Measurements from ENCODE around the gene NEK4. TPM values are rescaled to one million over a fixed set of nuclear protein-coding genes. Genes with fewer than 3 reads are reported as not detected.
A peak's percentile ranks its signal among the peaks of the same experiment; 100 is the strongest.

Gene NEK4
- total and polyA plus RNA-seq, 4 donors = 5.8 to 39.9 (median 19.1) TPM

DNA sequence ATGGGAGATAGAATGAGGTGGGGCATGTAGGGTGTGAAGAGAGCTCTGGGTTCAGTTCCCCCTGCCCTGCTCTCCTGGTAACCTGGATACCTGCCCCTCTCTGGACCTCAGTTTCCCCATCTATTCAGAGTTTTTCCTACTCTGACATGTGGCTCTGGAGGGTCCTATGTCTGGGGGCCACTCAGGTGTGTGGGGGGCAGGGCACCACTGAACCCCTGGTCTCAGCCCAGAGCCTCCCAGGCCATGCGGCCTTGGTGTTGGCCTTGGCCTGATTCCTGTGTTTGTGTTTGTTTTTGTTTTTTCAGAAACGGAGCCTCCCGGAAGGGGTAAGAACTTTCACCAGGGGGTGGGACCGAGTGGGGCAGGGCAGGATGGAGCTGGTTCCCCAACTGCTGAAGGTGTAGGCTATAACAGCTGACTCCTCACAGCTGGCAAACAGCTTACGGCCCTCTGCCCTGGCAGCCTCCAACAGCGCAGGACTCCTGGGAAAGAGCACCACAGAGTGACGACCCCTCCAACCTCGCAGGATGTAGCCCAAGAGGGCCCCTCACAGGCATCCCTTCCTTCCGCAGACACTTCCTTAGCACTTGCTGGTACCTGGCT is 24.7 kb upstream of the NEK4 start:
- H3K9ac ChIP-seq (ENCODE audit: insufficient read depth in 1 of 2, low read length in 2 of 2) = no peak overlapping the region
- no peak for ATAC-seq (ENCODE audit: insufficient read depth, low FRiP score)
- no peaks in the 10 kb centered on the region for H3K36me3 ChIP-seq (ENCODE audit: control insufficient read depth in 4 of 4, insufficient read depth in 4 of 4, low read length in 4 of 4)
- WGBS, 2 donors = 59 to 68% methylated on average over 9 of the region's 9 CpGs
- H3K4me1 ChIP-seq (ENCODE audit: control insufficient read depth in 5 of 5, insufficient read depth in 5 of 5, low read length in 5 of 5) = no peaks in the 10 kb centered on the region
- H3K9me3 ChIP-seq (ENCODE audit: control insufficient read depth in 4 of 4, insufficient read depth in 3 of 4, low read length in 3 of 4) = no peaks in the 10 kb centered on the region
- no peak overlapping the region for H3K27ac ChIP-seq (ENCODE audit: low read depth in 1 of 2, low read length in 1 of 2)
- no peaks in the 10 kb centered on the region for H3K27me3 ChIP-seq (ENCODE audit: control insufficient read depth in 3 of 3, insufficient read depth in 3 of 3, low read length in 2 of 3)
- DNase-seq = no peak
- TF ChIP-seq, protein P1, sequence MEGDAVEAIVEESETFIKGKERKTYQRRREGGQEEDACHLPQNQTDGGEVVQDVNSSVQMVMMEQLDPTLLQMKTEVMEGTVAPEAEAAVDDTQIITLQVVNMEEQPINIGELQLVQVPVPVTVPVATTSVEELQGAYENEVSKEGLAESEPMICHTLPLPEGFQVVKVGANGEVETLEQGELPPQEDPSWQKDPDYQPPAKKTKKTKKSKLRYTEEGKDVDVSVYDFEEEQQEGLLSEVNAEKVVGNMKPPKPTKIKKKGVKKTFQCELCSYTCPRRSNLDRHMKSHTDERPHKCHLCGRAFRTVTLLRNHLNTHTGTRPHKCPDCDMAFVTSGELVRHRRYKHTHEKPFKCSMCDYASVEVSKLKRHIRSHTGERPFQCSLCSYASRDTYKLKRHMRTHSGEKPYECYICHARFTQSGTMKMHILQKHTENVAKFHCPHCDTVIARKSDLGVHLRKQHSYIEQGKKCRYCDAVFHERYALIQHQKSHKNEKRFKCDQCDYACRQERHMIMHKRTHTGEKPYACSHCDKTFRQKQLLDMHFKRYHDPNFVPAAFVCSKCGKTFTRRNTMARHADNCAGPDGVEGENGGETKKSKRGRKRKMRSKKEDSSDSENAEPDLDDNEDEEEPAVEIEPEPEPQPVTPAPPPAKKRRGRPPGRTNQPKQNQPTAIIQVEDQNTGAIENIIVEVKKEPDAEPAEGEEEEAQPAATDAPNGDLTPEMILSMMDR (IDR thresholded peaks at IDR 0.05; ENCODE audit: control extremely low read depth, extremely low read depth) = no peak
- H3K4me3 ChIP-seq = no peak overlapping the region

DNA sequence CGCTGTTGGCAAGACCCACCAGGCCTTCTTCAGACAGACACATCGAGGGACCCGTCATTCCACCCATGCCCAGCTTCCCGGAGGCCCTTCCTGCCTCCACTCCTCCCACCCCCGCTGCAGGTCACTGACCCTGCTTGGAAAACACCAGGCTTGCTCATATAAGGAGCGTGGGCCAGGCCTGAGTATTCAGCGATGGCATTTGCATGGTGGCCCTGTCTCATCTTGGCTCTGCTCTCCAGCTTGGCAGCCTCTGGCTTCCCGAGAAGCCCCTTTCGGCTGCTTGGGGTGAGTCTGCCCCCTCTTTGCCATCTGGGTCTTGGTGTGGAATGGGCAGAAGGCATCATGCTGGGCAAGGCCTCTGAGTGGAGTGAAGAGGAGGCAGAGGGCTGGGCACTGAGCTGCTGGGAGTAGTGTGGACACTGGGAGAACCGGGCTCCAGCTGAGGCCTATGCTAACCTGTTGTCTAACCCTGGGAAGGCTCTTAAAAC is 23.9 kb upstream of the NEK4 start, which contains the start of gene ITIH3:
TSS of gene ITIH3 (plus strand) at position 185 of the 488 bp plus-strand sequence. CDS start at position 193, 8 bp downstream.
- H3K4me3 ChIP-seq = no peak within 1 kb of the TSS
- no peaks in the 10 kb centered on the region for H3K36me3 ChIP-seq (ENCODE audit: control insufficient read depth in 4 of 4, insufficient read depth in 4 of 4, low read length in 4 of 4)
- no peaks in the 10 kb centered on the region for H3K4me1 ChIP-seq (ENCODE audit: control insufficient read depth in 5 of 5, insufficient read depth in 5 of 5, low read length in 5 of 5)
- DNase-seq (no peak), ATAC-seq (ENCODE audit: insufficient read depth, low FRiP score) (no peak)
- TF ChIP-seq, protein P1 (IDR thresholded peaks at IDR 0.05; ENCODE audit: control extremely low read depth, extremely low read depth) = no peak
- H3K9me3 ChIP-seq (ENCODE audit: control insufficient read depth in 4 of 4, insufficient read depth in 3 of 4, low read length in 3 of 4) = no peaks in the 10 kb centered on the region
- no peak within 1 kb of the TSS for H3K27ac ChIP-seq (ENCODE audit: low read depth in 1 of 2, low read length in 1 of 2)
- 74 to 86% methylated on average over 10 of the region's 10 CpGs for WGBS, 2 donors
- no peaks in the 10 kb centered on the region for H3K27me3 ChIP-seq (ENCODE audit: control insufficient read depth in 3 of 3, insufficient read depth in 3 of 3, low read length in 2 of 3)
- no peak within 1 kb of the TSS for H3K9ac ChIP-seq (ENCODE audit: insufficient read depth in 1 of 2, low read length in 2 of 2)

DNA sequence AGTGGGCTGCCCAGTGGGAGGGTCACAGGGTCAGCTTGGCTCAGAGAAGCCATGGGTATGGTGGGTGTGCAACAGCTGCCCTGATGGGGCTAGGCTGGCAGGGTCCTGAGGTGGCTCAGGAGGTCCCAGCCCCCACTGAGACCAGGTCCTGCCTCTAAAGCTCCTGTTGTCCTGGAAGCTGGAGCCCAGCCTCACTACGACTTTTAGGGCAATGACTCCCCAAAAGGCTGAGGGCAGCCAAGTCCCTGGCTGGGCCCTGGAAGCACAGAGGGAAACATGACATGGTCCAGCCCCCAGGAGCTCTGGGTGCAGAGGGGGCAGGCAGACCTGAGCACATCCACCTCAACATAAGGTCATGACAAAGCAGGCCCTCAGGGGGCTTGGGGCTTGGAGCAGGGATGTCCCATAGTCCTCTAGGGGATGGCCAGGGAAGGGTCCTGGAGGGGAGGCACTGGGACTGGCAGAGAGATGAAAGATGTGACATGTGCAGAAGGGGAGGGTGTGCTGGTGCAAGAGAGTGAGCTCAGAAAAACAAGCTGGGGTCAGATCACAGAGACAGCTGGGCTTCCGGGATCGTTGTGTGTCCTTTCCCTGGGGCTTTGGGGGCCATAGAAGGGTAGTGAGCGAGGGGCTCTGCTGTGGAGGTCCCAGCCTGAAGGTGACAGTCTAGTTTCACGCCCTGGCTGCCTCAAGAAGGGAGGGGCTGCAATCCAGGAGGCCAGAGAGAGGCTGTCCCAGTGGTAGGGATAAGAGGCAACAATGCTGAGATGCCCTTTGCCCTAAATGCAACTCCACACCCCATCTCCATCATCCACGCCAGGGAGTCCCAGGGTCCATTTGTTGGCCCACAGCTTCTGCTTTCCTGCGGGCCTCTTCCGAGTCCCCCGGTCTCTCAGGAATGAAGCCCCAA is 23.2 kb upstream of the NEK4 start:
- no peak overlapping the region for H3K27ac ChIP-seq (ENCODE audit: low read depth in 1 of 2, low read length in 1 of 2)
- no peak overlapping the region for H3K9ac ChIP-seq (ENCODE audit: insufficient read depth in 1 of 2, low read length in 2 of 2)
- 78 to 86% methylated on average over 9 of the region's 9 CpGs for WGBS, 2 donors
- H3K27me3 ChIP-seq (ENCODE audit: control insufficient read depth in 3 of 3, insufficient read depth in 3 of 3, low read length in 2 of 3) = no peaks in the 10 kb centered on the region
- TF ChIP-seq, protein P1 (IDR thresholded peaks at IDR 0.05; ENCODE audit: control extremely low read depth, extremely low read depth) = no peak
- DNase-seq (peak in 1 of 3 donors; percentile 13), ATAC-seq (ENCODE audit: insufficient read depth, low FRiP score) (no peak)
- no peaks in the 10 kb centered on the region for H3K4me1 ChIP-seq (ENCODE audit: control insufficient read depth in 5 of 5, insufficient read depth in 5 of 5, low read length in 5 of 5)
- H3K9me3 ChIP-seq (ENCODE audit: control insufficient read depth in 4 of 4, insufficient read depth in 3 of 4, low read length in 3 of 4) = no peaks in the 10 kb centered on the region
- H3K4me3 ChIP-seq = no peak overlapping the region
- H3K36me3 ChIP-seq (ENCODE audit: control insufficient read depth in 4 of 4, insufficient read depth in 4 of 4, low read length in 4 of 4) = no peaks in the 10 kb centered on the region

Measured in lung (tissue), 12 donors.